ENCODE measurements around the gene ZCRB1. TPM values are rescaled to one million over a fixed set of nuclear protein-coding genes. Genes with fewer than 3 reads are reported as not detected.
A peak's percentile ranks its signal among the peaks of the same experiment; 100 is the strongest.

ZCRB1 gene
- total RNA-seq, 1 donor from 2014 or later: 65.7 TPM

- H3K36me3 Mint-ChIP-seq (ENCODE audit: unreplicated experiment): peaks cover 17% of the 10 kb centered on the region
- no peaks in the 10 kb centered on the region for H3K9me3 Mint-ChIP-seq (ENCODE audit: unreplicated experiment)
- TF ChIP-seq CTCF (IDR thresholded peaks at IDR 0.05): no peak
- no peak for DNase-seq (ENCODE audit: extremely low spot score, unreplicated experiment)
- no peaks in the 10 kb centered on the region for H3K27me3 Mint-ChIP-seq (ENCODE audit: unreplicated experiment)
- peaks cover 28% of the 10 kb centered on the region for H3K4me1 Mint-ChIP-seq (ENCODE audit: unreplicated experiment)
- peak overlapping the region; percentile 97 for H3K27ac Mint-ChIP-seq (ENCODE audit: unreplicated experiment)
- peak overlapping the region; percentile 98 for H3K4me3 Mint-ChIP-seq (ENCODE audit: unreplicated experiment)
Measured at GRCh38 chr12:42325326-42325652, 605 bp downstream of the ZCRB1 start.

DNA sequence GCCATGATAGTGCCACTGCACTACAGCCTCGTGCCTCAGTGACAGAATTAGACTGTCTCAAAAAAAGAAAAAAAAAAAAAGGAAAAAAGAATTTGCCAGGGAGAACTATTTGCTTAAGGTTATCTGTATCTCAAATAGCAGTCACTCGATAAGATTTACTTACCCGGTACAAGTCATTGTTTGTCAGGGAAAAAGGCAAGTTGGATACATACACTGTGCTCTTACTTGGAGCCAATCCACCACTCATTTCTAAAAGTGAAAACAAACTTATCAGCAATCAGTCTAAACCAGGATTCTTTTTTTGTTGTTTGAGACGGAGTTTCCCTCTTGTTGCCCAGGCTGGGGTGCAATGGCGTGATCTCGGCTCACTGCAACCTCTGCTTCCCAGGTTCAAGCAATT lies 2.0 kb downstream of the ZCRB1 start:
- no peak for DNase-seq (ENCODE audit: extremely low spot score, unreplicated experiment)
- no peak overlapping the region for H3K27ac Mint-ChIP-seq (ENCODE audit: unreplicated experiment)
- H3K27me3 Mint-ChIP-seq (ENCODE audit: unreplicated experiment): no peaks in the 10 kb centered on the region
- peaks cover 24% of the 10 kb centered on the region for H3K36me3 Mint-ChIP-seq (ENCODE audit: unreplicated experiment)
- H3K9me3 Mint-ChIP-seq (ENCODE audit: unreplicated experiment): no peaks in the 10 kb centered on the region
- TF ChIP-seq CTCF (IDR thresholded peaks at IDR 0.05): no peak
- H3K4me3 Mint-ChIP-seq (ENCODE audit: unreplicated experiment): no peak overlapping the region
- H3K4me1 Mint-ChIP-seq (ENCODE audit: unreplicated experiment): peaks cover 23% of the 10 kb centered on the region

DNA sequence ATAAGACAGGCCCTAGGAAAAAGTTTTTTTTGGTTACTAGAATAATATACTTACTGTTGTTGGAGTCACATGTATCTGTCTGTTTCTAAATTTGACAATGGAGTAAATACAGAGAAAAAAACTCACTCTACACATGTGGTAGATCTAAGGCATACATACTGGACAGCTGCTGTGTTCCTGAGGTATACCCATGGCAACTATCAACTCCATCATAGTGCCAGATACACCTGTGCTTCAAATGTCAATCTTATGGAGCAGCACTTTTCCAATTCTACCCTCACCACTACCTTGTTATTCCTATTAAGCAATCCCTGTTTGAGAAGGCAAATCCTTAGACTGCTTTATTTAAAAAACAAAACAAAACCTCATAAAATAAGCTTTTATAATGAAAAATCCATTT lies 3.3 kb downstream of the ZCRB1 start:
- Mint-ChIP-seq H3K27ac (ENCODE audit: unreplicated experiment) (no peak overlapping the region), H3K36me3 (ENCODE audit: unreplicated experiment) (peaks cover 26% of the 10 kb centered on the region), H3K9me3 (ENCODE audit: unreplicated experiment) (no peaks in the 10 kb centered on the region), H3K4me1 (ENCODE audit: unreplicated experiment) (peaks cover 16% of the 10 kb centered on the region), H3K4me3 (ENCODE audit: unreplicated experiment) (no peak overlapping the region), H3K27me3 (ENCODE audit: unreplicated experiment) (no peaks in the 10 kb centered on the region)
- TF ChIP-seq CTCF (IDR thresholded peaks at IDR 0.05): no peak
- DNase-seq (ENCODE audit: extremely low spot score, unreplicated experiment): no peak

DNA sequence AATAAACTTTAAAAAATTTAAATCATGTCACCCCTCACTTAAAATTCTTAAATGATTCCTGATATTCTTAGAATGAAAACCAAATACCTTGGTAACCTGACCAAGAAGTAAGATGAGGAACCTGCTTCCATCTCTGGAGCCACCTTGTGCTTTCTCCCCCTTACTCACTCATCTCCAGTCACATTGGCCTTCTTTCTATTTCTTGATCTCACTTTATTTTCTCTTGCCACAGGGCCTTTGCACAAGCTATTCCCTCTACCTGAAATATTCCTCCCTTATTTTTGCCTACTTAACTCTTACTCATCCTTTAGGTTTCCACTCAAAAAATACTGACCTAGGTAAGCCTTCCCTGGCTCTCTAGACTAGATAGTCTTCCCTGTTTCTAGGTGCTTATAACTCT lies 5.1 kb downstream of the ZCRB1 start:
- no peak for DNase-seq (ENCODE audit: extremely low spot score, unreplicated experiment)
- peaks cover 6% of the 10 kb centered on the region for H3K4me1 Mint-ChIP-seq (ENCODE audit: unreplicated experiment)

GRCh38 chr12:42315108-42315507 lies 10.8 kb downstream of the ZCRB1 start:
- DNase-seq (ENCODE audit: extremely low spot score, unreplicated experiment): no peak
- Mint-ChIP-seq H3K36me3 (ENCODE audit: unreplicated experiment) (peaks cover 30% of the 10 kb centered on the region), H3K27ac (ENCODE audit: unreplicated experiment) (no peak overlapping the region), H3K4me3 (ENCODE audit: unreplicated experiment) (no peak overlapping the region), H3K27me3 (ENCODE audit: unreplicated experiment) (no peaks in the 10 kb centered on the region), H3K4me1 (ENCODE audit: unreplicated experiment) (no peaks in the 10 kb centered on the region), H3K9me3 (ENCODE audit: unreplicated experiment) (no peaks in the 10 kb centered on the region)
- TF ChIP-seq CTCF (IDR thresholded peaks at IDR 0.05): no peak

More for the DNA sequence above, 5.1 kb downstream of the ZCRB1 start:
- Mint-ChIP-seq H3K36me3 (ENCODE audit: unreplicated experiment) (peaks cover 29% of the 10 kb centered on the region), H3K27ac (ENCODE audit: unreplicated experiment) (no peak overlapping the region), H3K27me3 (ENCODE audit: unreplicated experiment) (no peaks in the 10 kb centered on the region), H3K4me3 (ENCODE audit: unreplicated experiment) (no peak overlapping the region), H3K9me3 (ENCODE audit: unreplicated experiment) (no peaks in the 10 kb centered on the region)
- no peak for TF ChIP-seq CTCF (IDR thresholded peaks at IDR 0.05)

Data from osteocyte (in vitro differentiated cells).